ENCODE measurements around the gene ZSCAN12. TPM values are rescaled to one million over a fixed set of nuclear protein-coding genes. Genes with fewer than 3 reads are reported as not detected.

Gene ZSCAN12
- total RNA-seq, 1 donor from 2014 or later = 14.0 TPM

- Mint-ChIP-seq H3K27ac (no peak overlapping the region), H3K4me1 (peaks cover 13% of the 10 kb centered on the region), H3K36me3 (peaks cover 38% of the 10 kb centered on the region), H3K27me3 (ENCODE audit: low read depth) (no peaks in the 10 kb centered on the region), H3K9me3 (no peaks in the 10 kb centered on the region), H3K4me3 (no peak overlapping the region)
- no peak for TF ChIP-seq CTCF (IDR thresholded peaks at IDR 0.05; ENCODE audit: unreplicated experiment)
- DNase-seq (ENCODE audit: low spot score in 2 of 2, unreplicated experiment in 2 of 2) = no peak
These were observed 8.9 kb downstream of the ZSCAN12 start for GRCh38 chr6:28390688-28391087.

- peaks cover 28% of the 10 kb centered on the region for H3K36me3 Mint-ChIP-seq
- H3K4me1 Mint-ChIP-seq = peaks cover 15% of the 10 kb centered on the region
- no peaks in the 10 kb centered on the region for H3K27me3 Mint-ChIP-seq (ENCODE audit: low read depth)
- H3K27ac Mint-ChIP-seq = no peak overlapping the region
- TF ChIP-seq CTCF (IDR thresholded peaks at IDR 0.05; ENCODE audit: unreplicated experiment) = no peak
- H3K4me3 Mint-ChIP-seq = no peak overlapping the region
- DNase-seq (ENCODE audit: low spot score in 2 of 2, unreplicated experiment in 2 of 2) = no peak
- H3K9me3 Mint-ChIP-seq = peaks cover 5% of the 10 kb centered on the region
These were observed 15.4 kb downstream of the ZSCAN12 start for GRCh38 chr6:28384143-28384533.

GRCh38 chr6:28383235-28384142 is 16.1 kb downstream of the ZSCAN12 start:
- Mint-ChIP-seq H3K27me3 (ENCODE audit: low read depth) (no peaks in the 10 kb centered on the region), H3K36me3 (peaks cover 27% of the 10 kb centered on the region), H3K9me3 (peaks cover 5% of the 10 kb centered on the region), H3K27ac (peak overlapping the region; percentile 90), H3K4me3 (peak overlapping the region; percentile 92), H3K4me1 (peaks cover 15% of the 10 kb centered on the region)
- peak; percentile 44 for TF ChIP-seq CTCF (IDR thresholded peaks at IDR 0.05; ENCODE audit: unreplicated experiment)
- DNase-seq (ENCODE audit: low spot score in 2 of 2, unreplicated experiment in 2 of 2) = peak; percentile 39 to 67

- no peak for DNase-seq (ENCODE audit: low spot score in 2 of 2, unreplicated experiment in 2 of 2)
- no peak for TF ChIP-seq CTCF (IDR thresholded peaks at IDR 0.05; ENCODE audit: unreplicated experiment)
- no peaks in the 10 kb centered on the region for H3K27me3 Mint-ChIP-seq (ENCODE audit: low read depth)
- H3K27ac Mint-ChIP-seq = no peak overlapping the region
- peaks cover 5% of the 10 kb centered on the region for H3K9me3 Mint-ChIP-seq
- peaks cover 15% of the 10 kb centered on the region for H3K4me1 Mint-ChIP-seq
- no peak overlapping the region for H3K4me3 Mint-ChIP-seq
- H3K36me3 Mint-ChIP-seq = peaks cover 38% of the 10 kb centered on the region
These were observed 19.2 kb downstream of the ZSCAN12 start for GRCh38 chr6:28380381-28380780.

GRCh38 chr6:28378644-28379043 is 20.9 kb downstream of the ZSCAN12 start:
- TF ChIP-seq CTCF (IDR thresholded peaks at IDR 0.05; ENCODE audit: unreplicated experiment) = no peak
- no peaks in the 10 kb centered on the region for H3K27me3 Mint-ChIP-seq (ENCODE audit: low read depth)
- H3K36me3 Mint-ChIP-seq = peaks cover 48% of the 10 kb centered on the region
- H3K9me3 Mint-ChIP-seq = peaks cover 5% of the 10 kb centered on the region
- no peak overlapping the region for H3K4me3 Mint-ChIP-seq
- DNase-seq (ENCODE audit: low spot score in 2 of 2, unreplicated experiment in 2 of 2) = no peak
- no peak overlapping the region for H3K27ac Mint-ChIP-seq
- peaks cover 13% of the 10 kb centered on the region for H3K4me1 Mint-ChIP-seq
